ENCODE data around the gene PRKD2. TPM values are rescaled to one million over a fixed set of nuclear protein-coding genes. Genes with fewer than 3 reads are reported as not detected.
A peak's percentile ranks its signal among the peaks of the same experiment; 100 is the strongest.

PRKD2 gene
- total and polyA plus RNA-seq, 2 of the 8 experiments (the other 6 are each of a cell fraction or from before 2014, with no cell fraction given): 24.4 to 63.8 TPM

DNA sequence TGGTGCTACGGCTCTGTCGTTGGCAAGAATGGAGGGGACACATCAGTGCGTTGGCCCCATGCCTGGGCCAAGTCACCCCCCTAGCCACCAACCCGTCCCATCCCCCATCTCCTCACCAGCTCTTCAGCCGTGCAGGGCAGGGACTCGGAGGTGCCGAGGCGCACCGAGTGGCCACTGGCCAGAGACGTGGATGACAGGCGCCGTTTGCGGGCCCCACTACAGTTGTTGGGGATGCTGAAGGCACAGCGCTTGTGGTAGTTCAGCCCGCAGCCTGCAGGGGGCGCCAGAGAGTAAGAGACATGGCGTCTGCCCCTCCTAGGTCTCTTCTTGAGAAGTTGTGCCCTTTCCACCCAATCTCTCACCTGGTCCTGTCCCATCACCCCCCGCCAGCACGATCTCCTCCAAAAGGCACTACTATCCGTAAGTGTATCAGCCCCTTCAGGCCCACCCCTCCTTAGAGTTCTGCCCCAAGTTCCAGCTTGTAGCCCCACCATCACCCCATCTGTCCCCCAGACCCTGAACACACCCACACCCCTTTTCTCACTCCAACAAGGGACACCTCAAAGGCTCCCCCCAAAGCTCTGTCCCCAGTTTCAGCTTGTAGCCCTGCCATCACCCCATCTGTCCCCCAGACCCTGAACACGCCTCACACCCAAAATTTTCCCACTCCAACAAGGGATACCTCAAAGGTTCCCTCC, 12.4 kb downstream of the PRKD2 start:
- Histone ChIP-seq H2BK120ac (replicated peaks; ENCODE audit: low read depth, low read length) (no peak overlapping the region), H3K79me2 (ENCODE audit: control insufficient read depth in 1 of 2, insufficient read depth in 2 of 2, low read length in 2 of 2) (no peaks in the 10 kb centered on the region), H3K9me3 (ENCODE audit: insufficient read depth in 2 of 2, low read depth in 1 of 2, low read length in 1 of 2) (no peaks in the 10 kb centered on the region), H4K5ac (ENCODE audit: insufficient read length, low read depth, low read length) (no peak overlapping the region), H4K8ac (ENCODE audit: extremely low read depth, insufficient read depth, low read length) (peak overlapping the region; percentile 58), H3K18ac (ENCODE audit: extremely low read depth, low read length) (no peak overlapping the region), H3K14ac (ENCODE audit: insufficient read length) (no peak overlapping the region), H2AFZ (ENCODE audit: low read length) (no peak overlapping the region), H2BK12ac (ENCODE audit: low read depth, low read length) (no peak overlapping the region), H3K27me3 (replicated peaks in 1 of 4; ENCODE audit: control insufficient read depth in 3 of 4, extremely low read depth in 1 of 4, insufficient read depth in 3 of 4, low read length in 3 of 4) (no peaks in the 10 kb centered on the region), H4K20me1 (replicated peaks in 1 of 2; ENCODE audit: control insufficient read depth in 1 of 2, insufficient read depth in 2 of 2, low read length in 2 of 2) (peaks cover 5 to 10% of the 10 kb centered on the region in 2 experiments), H3K23ac (ENCODE audit: insufficient read length) (no peak overlapping the region), H2BK15ac (ENCODE audit: low read length) (no peak overlapping the region), H3K36me3 (ENCODE audit: control insufficient read depth in 2 of 4, insufficient read depth in 4 of 4, low read length in 3 of 4) (peaks cover 2 to 51% (median 39%) of the 10 kb centered on the region in 4 experiments), H3K4me1 (replicated peaks in 1 of 4; ENCODE audit: control insufficient read depth in 3 of 4, insufficient read depth in 4 of 4, low read length in 3 of 4) (peaks cover 0 to 1% (median 0%) of the 10 kb centered on the region in 4 experiments; a peak in 1 of 7 replicates), H3K9ac (replicated peaks in 1 of 4; ENCODE audit: extremely low read depth in 1 of 4, low read depth in 3 of 4, low read length in 3 of 4) (no peak overlapping the region), H3K4me2 (ENCODE audit: insufficient read depth in 1 of 2, low read depth in 2 of 2, low read length in 2 of 2) (no peak overlapping the region), H3K27ac (ENCODE audit: low read depth, low read length) (no peak overlapping the region), H3K23me2 (ENCODE audit: low read depth, low read length) (no peaks in the 10 kb centered on the region), H2BK5ac (ENCODE audit: low read depth, low read length) (peak overlapping the region; percentile 26; the same call in 1 of the 2 replicates), H2AK5ac (ENCODE audit: low read depth, low read length) (no peak overlapping the region), H3K4me3 (ENCODE audit: extremely low read depth in 1 of 4, insufficient read depth in 2 of 4, low read depth in 3 of 4, low read length in 4 of 4) (no peak overlapping the region), H2BK20ac (ENCODE audit: low read length) (no peak overlapping the region), H3K79me1 (ENCODE audit: low read depth, low read length) (no peaks in the 10 kb centered on the region), H3K56ac (replicated peaks; ENCODE audit: insufficient read length, low read depth, low read length) (no peak overlapping the region), H4K91ac (replicated peaks; ENCODE audit: insufficient read length, low read length) (no peak overlapping the region), H3K4ac (replicated peaks; ENCODE audit: insufficient read length, low read depth, low read length) (no peak overlapping the region)
- POLR2A ChIA-PET (ENCODE audit: partially characterized antibody): interaction anchor here (0.6 to 1.6 kb wide), 9 partner anchors 10 to 265 kb away, joined by 3 to 7 read pairs (median 3); no protein-coding TSS in a partner anchor
- peak; percentile 58 for FAIRE-seq
- WGBS, 2 experiments (ENCODE audit: extremely low coverage in 1 of 2, insufficient coverage in 1 of 2, insufficient read length in 1 of 2, insufficient replicate concordance in 2 of 2, low coverage in 1 of 2, low lambda C conversion rate in 2 of 2, missing lambda C conversion rate in 1 of 2): 61% methylated on average over 21 of the region's 21 CpGs; no CpG with 5 or more reads in 1 of the 2 experiments
- CTCF ChIA-PET (ENCODE audit: partially characterized antibody): interaction anchor here (0.6 to 7.2 kb wide), 30 partner anchors 8 to 424 kb away, joined by 3 to 188 read pairs (median 4); partner anchors contain the start of genes CALM3 and PRKD2
- DNase-seq (ENCODE audit: low read depth in 1 of 2, low spot score in 2 of 2): peak in 1 of 2 experiments; percentile 100
- TF ChIP-seq CBX5 (IDR thresholded peaks at IDR 0.05; ENCODE audit: low read depth, low read length) (no peak), SIX5 (IDR thresholded peaks at IDR 0.05; ENCODE audit: low read depth, low read length) (no peak), EZH2 (IDR thresholded peaks at IDR 0.05; ENCODE audit: low read depth, low read length, severe bottlenecking) (no peak), POLR2AphosphoS5 (IDR thresholded peaks at IDR 0.05; ENCODE audit: low read depth, low read length) (0 out of 2 replicates have a peak, but pooled peaks have one; percentile 28), BACH1 (IDR thresholded peaks at IDR 0.05; ENCODE audit: low read length) (no peak), CEBPB (IDR thresholded peaks at IDR 0.05; ENCODE audit: low read depth, low read length) (no peak), RFX5 (IDR thresholded peaks at IDR 0.05; ENCODE audit: borderline replicate concordance, low read depth, low read length) (no peak), SIRT6 (IDR thresholded peaks at IDR 0.05; ENCODE audit: low read length) (no peak), ZNF274 (IDR thresholded peaks at IDR 0.05; ENCODE audit: borderline replicate concordance, extremely low read depth, low read length) (no peak)
- TF ChIP-seq, protein P1, sequence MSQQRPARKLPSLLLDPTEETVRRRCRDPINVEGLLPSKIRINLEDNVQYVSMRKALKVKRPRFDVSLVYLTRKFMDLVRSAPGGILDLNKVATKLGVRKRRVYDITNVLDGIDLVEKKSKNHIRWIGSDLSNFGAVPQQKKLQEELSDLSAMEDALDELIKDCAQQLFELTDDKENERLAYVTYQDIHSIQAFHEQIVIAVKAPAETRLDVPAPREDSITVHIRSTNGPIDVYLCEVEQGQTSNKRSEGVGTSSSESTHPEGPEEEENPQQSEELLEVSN (IDR thresholded peaks at IDR 0.05): no peak
- TF ChIP-seq, protein P2, sequence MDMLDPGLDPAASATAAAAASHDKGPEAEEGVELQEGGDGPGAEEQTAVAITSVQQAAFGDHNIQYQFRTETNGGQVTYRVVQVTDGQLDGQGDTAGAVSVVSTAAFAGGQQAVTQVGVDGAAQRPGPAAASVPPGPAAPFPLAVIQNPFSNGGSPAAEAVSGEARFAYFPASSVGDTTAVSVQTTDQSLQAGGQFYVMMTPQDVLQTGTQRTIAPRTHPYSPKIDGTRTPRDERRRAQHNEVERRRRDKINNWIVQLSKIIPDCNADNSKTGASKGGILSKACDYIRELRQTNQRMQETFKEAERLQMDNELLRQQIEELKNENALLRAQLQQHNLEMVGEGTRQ (IDR thresholded peaks at IDR 0.05; ENCODE audit: low read length): no peak

Data from H1 (cell line).